ENCODE results near the gene CYFIP2. TPM values are rescaled to one million over a fixed set of nuclear protein-coding genes. Genes with fewer than 3 reads are reported as not detected.

The CYFIP2 gene
- total RNA-seq, 1 donor from 2014 or later = 59.2 TPM

DNA sequence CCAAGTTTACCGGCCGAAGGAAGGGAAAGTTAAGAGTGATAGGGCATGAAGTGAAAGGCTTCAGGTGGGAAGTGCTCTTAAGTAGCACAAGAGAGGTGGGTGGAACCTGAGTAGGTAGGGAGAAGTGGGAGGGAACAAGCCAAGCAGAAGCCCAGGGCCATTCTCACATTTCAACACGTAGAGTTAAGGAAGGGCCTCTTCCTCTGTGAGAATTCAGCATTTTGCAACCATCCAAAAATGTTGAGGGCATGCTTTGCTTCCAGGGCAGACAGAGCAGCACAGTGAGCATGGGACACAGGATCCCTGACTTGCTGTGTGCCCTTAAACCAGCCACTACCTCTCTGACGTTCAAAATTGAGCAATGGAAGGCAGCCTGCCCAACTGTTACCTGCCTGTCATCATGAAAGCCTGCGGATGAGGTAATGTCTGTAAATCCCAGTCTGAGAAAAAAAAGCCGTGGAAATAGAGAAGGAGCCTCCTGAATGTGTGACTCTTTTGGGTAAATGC is 3.3 kb downstream of the CYFIP2 start:
- no peak overlapping the region for H3K4me3 ChIP-seq (ENCODE audit: low read depth, low read length)
- no peak for DNase-seq (ENCODE audit: low read depth)
- TF ChIP-seq CTCF (conservative IDR thresholded peaks at IDR 0.05; ENCODE audit: low read depth, low read length) = no peak

- TF ChIP-seq CTCF (conservative IDR thresholded peaks at IDR 0.05; ENCODE audit: low read depth, low read length) = no peak
- H3K4me3 ChIP-seq (ENCODE audit: low read depth, low read length) = no peak overlapping the region
- no peak for DNase-seq (ENCODE audit: low read depth)
These were observed 3.9 kb downstream of the CYFIP2 start for GRCh38 chr5:157269761-157270272.

GRCh38 chr5:157270771-157271170 is 4.8 kb downstream of the CYFIP2 start:
- no peak overlapping the region for H3K4me3 ChIP-seq (ENCODE audit: low read depth, low read length)
- DNase-seq (ENCODE audit: low read depth) = no peak
- TF ChIP-seq CTCF (conservative IDR thresholded peaks at IDR 0.05; ENCODE audit: low read depth, low read length) = no peak

GRCh38 chr5:157271740-157272271 is 5.9 kb downstream of the CYFIP2 start:
- no peak for DNase-seq (ENCODE audit: low read depth)
- TF ChIP-seq CTCF (conservative IDR thresholded peaks at IDR 0.05; ENCODE audit: low read depth, low read length) = no peak
- no peak overlapping the region for H3K4me3 ChIP-seq (ENCODE audit: low read depth, low read length)

DNA sequence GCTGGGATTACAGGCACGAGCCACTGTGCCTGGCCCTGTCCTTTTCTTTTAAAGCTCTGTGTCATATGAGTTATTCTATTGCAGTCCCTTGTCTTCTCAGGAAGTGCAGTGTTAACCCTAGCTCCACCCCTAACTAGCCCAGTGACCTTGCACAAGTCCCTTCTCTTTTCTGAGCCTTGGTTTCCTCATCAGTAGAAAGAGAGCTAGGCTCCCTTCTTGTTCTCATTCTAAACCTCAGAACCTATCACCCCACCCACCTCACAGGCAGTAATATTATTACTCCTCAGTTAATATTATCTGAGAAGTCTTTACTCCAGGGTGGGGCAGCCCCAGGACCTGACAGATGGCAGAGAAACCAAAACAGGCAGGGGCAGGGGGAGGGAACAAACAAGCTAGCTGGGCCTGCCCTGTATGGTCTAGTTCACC is 7.2 kb downstream of the CYFIP2 start:
- DNase-seq (ENCODE audit: low read depth) = no peak
- no peak overlapping the region for H3K4me3 ChIP-seq (ENCODE audit: low read depth, low read length)
- no peak for TF ChIP-seq CTCF (conservative IDR thresholded peaks at IDR 0.05; ENCODE audit: low read depth, low read length)

DNA sequence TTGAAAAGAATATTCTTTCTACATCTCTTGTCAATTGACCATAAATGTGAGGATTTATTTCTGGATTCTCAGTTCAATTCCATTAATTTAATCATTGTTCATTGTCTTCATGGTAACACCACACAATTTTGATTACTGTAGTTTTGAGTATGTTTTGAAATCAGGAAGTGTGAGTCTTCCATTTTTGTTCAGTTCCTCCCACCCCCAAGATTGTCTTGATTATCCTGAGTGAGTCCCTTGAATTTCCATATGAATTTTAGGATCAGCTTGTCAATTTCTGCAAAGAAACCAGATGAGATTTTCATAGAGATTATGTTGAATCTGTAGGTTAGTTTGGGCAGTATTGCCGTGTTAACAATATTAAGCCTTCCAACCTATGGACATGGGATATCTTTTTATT is 9.5 kb downstream of the CYFIP2 start:
- TF ChIP-seq CTCF (conservative IDR thresholded peaks at IDR 0.05; ENCODE audit: low read depth, low read length) = no peak
- H3K4me3 ChIP-seq (ENCODE audit: low read depth, low read length) = no peak overlapping the region
- no peak for DNase-seq (ENCODE audit: low read depth)
